Left renal pelvis (tissue), 4 donors: ENCODE measurements around the gene IL13. TPM values are rescaled to one million over a fixed set of nuclear protein-coding genes. Genes with fewer than 3 reads are reported as not detected.
A peak's percentile ranks its signal among the peaks of the same experiment; 100 is the strongest.
"Not testable (repeated sequence)": the region's sequence is repeated elsewhere in the genome, so short reads cannot be mapped to it uniquely, and the experiment has no call there.

ENCODE experiments used
- DNase-seq, 4 donors: peaks; one replicate each; pipeline ENCODE4 v3.0.0-alpha.2; 2013; ENCODE audit warnings: low read depth in 4 of 4, low spot score in 3 of 4
- polyA plus RNA-seq, 4 donors: library from polyadenylated mRNA; unstranded; fragments of 120-200 nt; gene quantifications; one replicate each; pipeline ENCODE4 v1.2.1, GENCODE V29; 2013; ENCODE audit not compliant: insufficient read length in 4 of 4

The IL13 gene
- polyA plus RNA-seq, 4 donors: 0.15 TPM; not detected in 3

DNA sequence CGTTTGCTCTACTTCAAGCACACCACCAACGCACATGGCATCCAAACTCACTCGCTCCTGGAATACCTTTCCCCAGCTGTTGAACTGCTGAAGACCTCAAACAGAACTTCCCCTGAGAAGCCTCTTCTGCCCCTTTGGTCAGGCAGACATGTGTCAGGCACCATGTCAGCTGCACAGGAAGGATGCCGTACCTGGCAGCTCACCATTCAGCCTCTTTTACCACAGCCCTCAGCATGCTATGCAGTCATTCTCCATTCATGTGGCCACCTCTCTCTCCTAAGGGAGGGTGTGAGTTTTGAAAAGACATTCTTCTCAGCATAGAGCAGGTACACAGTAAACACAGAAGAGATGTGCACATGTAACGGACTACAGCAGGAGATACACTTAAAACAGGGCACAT, 30.0 kb downstream of the IL13 start:
- DNase-seq: no peak

DNA sequence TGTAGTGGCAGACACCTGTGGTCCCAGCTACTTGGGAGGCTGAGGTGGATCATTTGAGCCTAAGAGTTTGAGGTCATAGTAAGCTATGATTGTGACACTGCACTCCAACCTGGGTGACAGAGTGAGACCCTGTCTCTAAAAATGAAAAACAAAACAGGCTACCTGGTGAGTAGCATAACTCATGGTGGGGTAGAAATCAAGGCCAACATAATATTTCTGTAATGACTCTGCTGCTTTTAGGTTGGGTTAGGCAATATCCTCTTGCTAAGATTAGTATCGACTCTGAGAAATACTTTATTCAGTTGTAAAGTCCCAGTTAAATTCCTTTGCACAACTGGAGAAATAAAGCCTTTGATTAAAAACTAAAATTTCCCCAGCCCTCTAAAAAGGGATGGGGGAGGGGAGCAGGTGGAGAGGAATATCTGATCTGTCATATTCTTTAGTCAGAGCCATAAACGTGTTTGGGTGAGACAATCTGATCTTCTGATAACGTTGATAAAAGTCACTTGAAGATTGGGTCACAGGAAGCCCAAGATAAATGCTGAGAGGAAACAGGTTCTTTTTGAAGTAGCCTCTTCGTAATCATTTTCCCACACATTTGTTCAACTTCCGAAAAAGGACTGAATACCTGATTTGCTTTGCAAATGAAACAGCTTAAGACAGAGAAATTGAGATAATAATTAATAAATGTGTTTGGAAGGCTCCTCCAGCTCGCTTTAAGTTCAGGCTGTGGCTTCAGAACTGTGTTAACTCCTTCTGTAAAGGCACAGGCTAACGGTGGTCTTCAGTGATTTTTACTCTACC, 30.8 kb downstream of the IL13 start:
- no peak for DNase-seq

DNA sequence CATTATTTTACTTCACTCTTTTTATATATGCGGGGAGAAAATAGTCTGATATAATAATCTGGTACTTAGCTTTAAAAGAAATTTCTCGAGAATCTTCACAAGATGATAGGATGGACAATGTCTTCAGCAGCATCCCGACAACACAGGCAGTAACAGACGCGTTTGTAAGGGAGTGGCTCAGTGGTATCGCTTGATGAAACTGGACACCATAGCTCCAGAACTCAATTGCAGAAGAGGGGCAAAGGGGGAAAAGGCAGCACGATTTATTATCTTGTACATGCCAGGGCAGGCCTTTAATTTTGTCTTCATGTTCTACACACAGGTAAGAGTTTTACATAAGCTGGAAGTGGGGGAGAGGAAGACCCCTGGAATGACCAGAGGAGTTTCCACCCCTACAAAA, 31.5 kb downstream of the IL13 start:
- DNase-seq: peak in 1 of 4 donors; percentile 19

DNA sequence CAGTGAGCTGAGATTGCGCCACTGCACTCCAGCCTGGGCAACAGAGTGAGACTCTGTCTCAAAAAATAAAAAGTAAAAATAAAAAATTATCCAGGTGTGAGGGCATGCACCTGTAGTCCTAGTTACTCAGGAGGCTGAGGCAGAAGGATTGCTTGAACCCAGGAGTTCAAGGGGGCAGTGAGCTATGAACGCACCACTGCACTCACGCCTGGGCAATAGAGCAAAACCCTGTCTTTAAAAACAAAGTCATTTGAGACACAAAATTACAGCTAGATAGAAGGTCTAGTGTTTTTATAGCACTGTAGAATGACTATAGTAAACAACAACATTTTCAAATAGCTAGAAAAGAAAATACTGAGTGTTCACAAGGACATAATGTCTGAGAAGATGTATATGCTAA, 32.2 kb downstream of the IL13 start:
- DNase-seq: no peak

DNA sequence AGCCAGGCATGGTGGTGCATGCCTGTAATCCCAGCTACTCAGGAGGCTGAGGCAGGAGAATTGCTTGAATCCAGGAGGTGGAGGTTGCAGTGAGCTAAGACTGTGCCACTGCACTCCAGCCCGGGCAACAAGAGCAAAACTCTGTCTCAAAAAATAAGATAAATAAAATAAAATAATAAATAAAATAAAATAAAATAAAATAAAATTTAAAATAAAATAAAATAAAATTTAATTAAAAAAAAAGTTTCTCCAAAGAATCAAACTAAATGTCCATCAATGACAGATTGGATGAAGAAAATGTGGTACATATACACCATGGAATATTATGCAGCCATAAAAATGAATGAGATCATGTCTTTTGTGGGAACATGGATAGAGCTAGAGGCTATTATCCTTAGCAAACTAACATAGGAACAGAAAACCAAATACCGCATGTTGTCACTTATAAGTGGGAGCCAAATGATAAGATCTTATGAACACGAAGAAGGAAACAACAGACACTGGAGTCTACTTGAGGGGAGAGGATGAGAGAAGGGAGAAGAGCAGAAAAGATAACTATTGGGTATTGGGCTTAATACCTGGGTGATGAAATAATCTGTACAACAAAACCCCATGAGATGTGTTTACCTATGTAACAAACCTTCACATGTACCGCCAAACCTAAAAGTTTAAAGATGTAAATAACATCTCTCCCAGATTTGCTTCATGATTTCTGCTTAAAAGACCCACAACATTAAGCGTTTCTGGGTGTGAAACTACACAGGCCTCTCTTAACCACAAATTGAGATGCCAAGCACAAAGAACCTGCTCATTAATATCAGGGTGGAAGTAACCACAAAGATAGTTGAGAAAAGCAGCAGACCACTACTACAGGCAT, 34.0 kb downstream of the IL13 start:
- DNase-seq: not testable (repeated sequence)

DNA sequence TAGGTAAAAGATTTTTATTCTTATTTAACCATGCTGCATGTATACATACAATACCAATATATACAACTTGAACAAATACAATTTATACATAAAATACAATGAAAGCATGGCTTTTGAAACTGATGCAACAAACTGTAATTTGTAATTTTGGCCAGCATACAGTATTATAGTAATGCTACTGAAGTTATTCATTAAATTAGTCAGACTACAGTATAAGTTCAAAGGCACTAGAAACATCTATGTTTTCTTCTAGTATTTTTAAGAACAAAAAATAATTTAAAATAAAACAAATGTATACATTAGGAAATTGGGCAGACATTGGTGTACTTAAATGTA, 34.6 kb downstream of the IL13 start:
- no peak for DNase-seq

DNA sequence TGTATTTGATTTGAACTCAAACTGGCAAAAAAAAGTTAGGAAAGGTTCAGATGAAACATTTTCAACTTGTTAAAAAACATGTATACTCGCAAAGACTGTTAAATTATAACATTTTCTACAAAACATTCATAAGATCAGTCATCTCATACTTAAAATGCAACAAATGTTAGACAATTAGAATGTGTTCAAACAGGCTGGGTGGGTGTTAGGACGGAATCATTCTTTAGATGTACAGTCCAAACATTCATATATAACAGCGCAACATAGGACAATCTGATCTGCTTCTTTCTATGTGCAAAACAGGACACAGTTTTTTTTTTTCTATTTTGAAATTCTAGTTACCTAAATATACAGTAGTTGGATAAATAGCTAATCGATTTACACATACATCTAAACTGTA, 38.0 kb downstream of the IL13 start:
- DNase-seq: no peak

DNA sequence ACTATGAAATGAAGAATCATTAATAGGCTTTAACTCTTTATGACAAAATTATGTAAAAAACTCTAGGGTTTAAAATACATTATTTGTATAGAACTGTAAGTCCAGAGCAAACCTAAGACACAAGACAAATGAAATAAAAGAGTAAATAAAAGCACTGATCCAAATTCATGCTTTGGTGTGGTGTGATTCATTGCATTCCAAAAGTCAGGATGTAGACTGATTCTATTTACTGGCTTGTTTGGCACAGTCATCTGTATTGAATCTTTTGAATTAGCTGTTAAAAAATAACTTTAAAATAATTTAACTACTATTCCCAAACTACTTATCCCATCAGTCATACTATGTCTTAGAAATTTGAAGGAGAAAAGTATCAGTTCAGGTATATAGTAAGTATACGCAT, 46.9 kb downstream of the IL13 start:
- DNase-seq: no peak

DNA sequence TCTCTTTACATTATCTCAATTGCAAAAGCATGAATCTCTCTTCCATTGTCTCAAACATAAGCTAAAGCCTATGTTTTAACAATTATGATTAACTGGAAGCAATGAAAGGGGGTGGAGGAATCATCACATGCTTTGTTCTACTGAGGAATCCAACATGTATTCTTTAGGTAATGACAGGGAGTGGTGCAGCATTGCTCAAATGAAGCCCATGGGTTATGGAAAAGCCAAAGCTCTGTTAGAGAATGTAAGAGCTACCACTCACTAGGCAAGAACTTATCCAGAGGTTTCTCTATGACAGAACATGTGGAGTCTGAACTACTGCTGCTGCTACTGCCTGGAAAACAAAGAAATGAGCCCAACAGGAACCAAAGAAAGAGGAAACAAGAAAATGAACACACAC, 50.7 kb downstream of the IL13 start:
- no peak for DNase-seq

Other genes starting within 250 kb of the IL13 start
- 10 to 100 TPM; 14.7 to 23.8 (median 18.1) TPM for gene IRF1, start 167.4 kb upstream of the IL13 start, polyA plus RNA-seq
- gene IL5, start 114.7 kb upstream of the IL13 start, polyA plus RNA-seq: under 1 TPM in 1 of 4 donors, not detected in 3; 0.31 TPM
- 10 to 100 TPM; 36.7 to 55.2 (median 50.8) TPM for gene RAD50, start 101.2 kb upstream of the IL13 start, polyA plus RNA-seq
- gene IL4, start 15.8 kb downstream of the IL13 start, polyA plus RNA-seq: under 1 TPM in 1 of 4 donors, not detected in 3; 0.46 TPM
- 10 to 100 TPM; 11.3 to 27.4 (median 23.5) TPM for gene KIF3A, start 79.4 kb downstream of the IL13 start, polyA plus RNA-seq
- 1 to 10 TPM; 1.1 to 3.8 (median 3.5) TPM for gene CCNI2, start 89.3 kb downstream of the IL13 start, polyA plus RNA-seq
- gene SEPTIN8, start 119.1 kb downstream of the IL13 start, polyA plus RNA-seq: 10 to 100 TPM; 52.7 to 85.2 (median 83.8) TPM
- 1 to 10 TPM in 3 of 4 donors, under 1 TPM in 1; 0.12 to 5.1 (median 4.8) TPM for gene SOWAHA, start 155.1 kb downstream of the IL13 start, polyA plus RNA-seq
- 10 to 100 TPM; 13.0 to 30.8 (median 21.7) TPM for gene SHROOM1, start 172.5 kb downstream of the IL13 start, polyA plus RNA-seq
- gene GDF9, start 208.3 kb downstream of the IL13 start, polyA plus RNA-seq: 1 to 10 TPM in 3 of 4 donors, under 1 TPM in 1; 0.53 to 2.9 (median 2.0) TPM
- gene UQCRQ, start 208.5 kb downstream of the IL13 start, polyA plus RNA-seq: 100 to 1,000 TPM; 132 to 229 (median 200) TPM
- 10 to 100 TPM in 1 of 4 donors, 1 to 10 TPM in 3; 2.2 to 12.5 (median 6.6) TPM for gene LEAP2, start 215.5 kb downstream of the IL13 start, polyA plus RNA-seq